GM19023 (cell line): ENCODE measurements around the gene MICALL2.
"Not testable (repeated sequence)": the region's sequence is repeated elsewhere in the genome, so short reads cannot be mapped to it uniquely, and the experiment has no call there.

Experiments
- ATAC-seq: cut with Tn5 transposase; IDR thresholded peaks from one replicate; pipeline ENCODE4 v1.9.1; 2021; ENCODE audit warnings: mild to moderate bottlenecking, moderate library complexity; ENCODE audit not compliant: unreplicated experiment

Gene MICALL2

DNA sequence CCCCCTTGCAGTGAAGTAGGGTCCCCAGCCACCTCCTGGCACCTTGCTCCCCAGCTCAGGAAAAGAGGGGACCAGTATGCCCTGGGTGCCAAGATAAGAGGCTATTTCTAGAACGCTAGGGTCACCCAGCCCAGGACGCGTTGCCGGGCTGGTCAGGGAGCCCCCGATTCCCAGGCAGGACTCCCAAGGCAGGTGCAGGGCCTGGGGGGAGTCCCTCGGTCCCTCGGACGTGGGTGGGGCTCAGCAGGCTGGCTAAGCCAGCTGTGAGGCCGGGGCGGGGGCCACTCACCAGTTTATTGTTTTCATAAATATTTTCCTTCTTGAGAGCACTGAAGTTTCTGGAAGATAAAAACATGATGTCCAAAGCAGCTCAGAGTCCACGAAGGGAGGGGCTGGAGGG is 9.3 kb downstream of the MICALL2 start:
- no peak for ATAC-seq

DNA sequence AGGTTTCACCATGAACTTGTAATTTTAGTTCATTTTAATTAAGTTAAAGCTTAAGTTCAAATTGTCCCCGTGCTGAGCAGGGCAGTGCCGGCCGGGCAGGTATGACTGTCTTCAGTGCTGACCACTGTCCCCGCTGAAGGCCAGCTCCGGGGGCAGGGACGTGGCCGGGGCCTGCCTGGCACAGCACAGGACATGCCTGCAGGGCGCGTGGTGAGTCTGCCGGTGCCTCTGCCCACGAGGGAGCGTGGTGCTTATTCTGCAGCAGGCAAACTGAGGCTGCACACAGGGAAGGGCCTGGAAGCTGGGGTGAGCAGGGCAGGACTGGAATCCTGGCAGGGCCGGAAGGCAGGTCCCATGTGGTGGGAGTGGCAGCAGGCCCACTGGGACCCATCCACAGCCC is 9.8 kb downstream of the MICALL2 start:
- no peak for ATAC-seq

DNA sequence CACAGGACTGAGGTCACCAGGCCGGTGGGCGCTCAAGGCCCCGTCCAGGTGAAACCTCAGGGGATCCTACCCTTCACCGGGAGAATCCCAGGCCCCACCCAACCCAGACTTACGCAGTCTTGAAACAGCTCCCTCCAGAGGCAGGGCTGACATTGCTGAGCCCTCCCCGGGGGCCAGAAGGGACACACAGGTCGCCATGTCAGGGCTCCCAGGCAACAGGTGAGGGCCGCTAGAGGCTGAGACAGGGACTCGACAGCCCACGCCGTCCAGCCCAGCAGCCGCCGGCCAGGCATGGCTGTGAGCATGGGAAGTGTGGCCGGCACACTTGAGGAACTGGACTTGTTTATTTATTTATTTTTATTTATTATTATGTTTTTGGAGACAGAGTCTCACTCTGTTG is 10.3 kb downstream of the MICALL2 start:
- no peak for ATAC-seq

DNA sequence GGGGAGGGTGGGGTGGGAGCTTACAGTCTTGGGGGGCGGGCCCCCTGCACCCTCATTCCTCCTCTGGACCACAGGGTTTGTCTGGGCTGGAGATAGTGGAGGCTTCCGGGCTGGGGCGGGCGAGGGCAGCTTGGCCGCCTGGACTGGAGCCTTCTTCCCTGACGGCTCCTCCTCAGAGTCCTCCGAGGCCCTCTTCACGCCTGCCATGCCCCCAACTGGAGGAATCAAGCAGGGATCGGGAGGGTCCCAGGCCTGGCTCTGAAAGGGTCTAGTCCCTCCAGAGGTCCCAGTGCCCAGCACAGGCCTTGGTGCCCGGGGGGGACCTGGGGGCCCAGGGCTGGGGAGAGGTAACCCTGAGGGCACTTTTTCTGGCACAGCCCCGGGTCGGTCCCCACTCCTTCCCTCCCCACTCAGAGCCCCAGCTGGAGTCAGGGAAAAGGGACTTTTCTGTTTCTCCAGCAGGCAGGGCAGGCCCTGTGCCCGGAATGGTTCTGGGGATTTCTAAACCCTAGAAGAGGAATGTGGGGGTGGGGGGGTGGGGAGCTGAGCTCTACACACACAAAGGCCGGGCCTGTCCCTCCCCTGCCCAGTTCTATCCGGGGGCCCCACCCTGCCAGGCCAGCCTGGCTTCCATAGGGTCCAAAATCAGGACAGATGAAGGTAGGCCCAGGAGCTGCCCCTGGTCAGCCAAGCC is 11.6 kb downstream of the MICALL2 start:
- ATAC-seq = no peak

DNA sequence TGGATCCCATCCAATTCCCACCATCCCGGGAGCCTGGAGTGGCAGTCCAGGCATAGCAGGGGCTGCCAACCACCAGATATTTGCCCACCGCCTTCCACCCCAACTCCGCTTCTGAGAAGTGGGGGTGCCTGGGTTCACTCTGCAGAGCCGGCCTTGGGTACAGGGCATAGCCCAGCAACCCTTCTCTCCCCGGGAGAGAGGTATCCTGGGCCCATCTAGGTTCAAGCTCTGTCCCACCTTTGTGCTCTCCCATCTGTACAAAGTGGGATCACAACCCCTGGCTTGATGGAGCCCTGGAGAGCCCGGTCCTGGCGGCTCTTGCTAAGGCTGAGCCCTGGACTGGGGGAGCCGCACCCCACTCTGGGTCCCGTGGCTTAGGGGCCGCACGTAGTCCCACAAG is 12.2 kb downstream of the MICALL2 start:
- ATAC-seq = no peak

DNA sequence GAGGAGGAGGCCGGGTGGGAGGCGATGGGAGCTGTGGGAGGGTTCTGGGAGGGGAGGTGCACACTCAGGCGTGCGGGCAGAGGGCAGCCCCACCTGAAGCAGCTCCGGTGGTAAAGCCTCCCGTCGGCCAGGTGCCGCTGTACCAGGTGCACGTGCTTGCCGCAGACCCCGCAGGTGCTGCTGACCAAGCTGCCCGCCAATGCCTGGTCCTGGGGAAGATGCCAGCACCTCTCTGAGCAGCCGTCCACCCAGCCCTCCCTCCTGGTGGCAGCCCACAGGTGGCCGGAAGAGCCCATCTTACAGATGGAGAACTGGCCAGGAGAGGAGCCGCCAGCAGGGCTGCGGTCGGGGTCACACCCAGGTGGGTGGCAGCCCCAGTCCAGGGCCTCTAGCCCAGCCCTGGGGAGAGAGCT is 12.6 kb downstream of the MICALL2 start:
- ATAC-seq = no peak

DNA sequence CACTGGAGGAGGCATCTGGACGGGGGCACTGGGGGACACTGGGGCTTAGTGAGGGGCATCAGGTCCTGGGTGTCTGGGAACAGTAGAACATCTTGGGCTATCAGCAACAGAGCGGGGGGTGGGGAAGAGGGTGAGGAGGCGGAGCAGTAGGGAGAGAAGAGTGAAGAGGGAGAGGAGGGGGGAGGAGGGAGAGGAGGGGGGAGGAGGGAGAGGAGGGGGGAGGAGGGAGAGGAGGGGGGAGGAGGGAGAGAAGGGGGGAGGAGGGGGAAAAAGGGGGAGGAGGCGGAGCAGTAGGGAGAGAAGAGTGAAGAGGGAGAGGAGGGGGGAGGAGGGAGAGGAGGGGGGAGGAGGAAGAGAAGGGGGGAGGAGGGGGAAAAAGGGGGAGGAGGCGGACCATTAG is 13.2 kb downstream of the MICALL2 start:
- not testable (repeated sequence) for ATAC-seq

DNA sequence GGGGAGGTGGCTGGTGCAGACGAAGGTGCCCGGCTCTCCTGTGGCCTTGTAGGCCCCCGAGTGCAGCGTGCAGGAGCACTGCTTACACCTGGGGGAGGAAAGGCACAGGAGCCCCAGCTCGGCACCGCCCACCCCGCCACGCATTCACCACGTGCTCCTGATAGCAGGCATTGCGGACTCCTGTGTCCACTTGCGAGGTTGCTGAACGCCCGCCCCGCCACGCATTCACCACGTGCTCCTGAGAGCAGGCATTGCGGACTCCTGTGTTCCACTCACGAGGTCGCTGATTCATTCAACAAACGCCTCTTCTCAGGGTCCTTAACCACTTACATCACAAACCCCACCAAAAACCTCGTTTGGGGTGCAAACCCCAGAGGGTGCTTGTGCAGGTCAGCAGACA is 13.9 kb downstream of the MICALL2 start:
- ATAC-seq = no peak

DNA sequence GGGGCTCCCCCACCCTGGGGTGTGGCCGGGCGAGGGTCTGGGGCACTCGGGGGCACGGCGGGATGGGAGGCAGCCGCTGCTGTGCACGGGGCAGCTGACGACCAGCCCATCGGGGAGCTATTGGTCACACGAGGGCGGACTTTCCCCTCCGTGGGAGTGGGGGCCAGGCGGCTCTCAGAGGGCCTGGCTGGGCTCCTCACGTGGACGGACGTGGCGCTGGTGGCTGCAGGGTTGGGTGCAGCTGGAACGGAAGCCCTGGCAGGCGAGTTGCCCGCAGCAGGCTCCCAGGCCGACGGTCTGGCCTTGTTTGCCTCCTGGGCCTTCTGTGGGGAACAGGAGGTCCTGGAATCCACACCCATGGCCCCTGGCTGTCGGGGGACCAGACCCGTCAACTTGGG is 14.3 kb downstream of the MICALL2 start:
- no peak for ATAC-seq

DNA sequence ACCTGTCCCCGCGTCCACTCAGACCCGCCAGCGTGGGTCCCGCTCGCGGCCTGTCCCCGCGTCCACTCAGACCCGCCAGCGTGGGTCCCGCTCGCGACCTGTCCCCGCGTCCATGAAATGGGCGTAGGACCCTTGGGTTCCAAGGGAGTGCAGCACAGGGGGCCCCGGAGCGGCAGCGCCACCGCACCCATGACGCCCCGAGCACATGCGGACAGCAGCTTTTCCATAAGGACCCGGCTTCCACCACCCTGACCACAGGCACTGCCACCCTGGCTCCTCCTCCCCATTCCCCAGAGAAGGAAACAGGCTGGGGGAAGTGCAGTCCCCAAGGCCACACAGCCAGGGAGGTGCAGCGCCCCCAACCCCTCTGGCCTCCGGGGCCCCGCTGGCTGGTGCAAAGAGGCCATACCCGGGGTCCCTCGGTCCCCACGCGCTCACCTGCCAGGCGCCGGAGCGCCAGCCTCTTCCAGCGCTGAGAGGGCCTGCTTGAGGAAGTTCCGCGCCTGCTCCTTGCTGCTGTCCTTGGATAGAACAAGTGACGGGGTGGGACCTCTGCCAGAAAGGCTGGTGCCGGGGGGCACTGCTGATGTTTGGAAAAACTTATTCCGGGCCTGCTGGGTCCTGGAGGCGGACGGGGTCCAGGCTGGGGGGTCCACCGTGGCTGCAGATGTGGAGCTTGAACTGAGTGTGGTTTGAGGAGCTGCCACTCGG is 14.9 kb downstream of the MICALL2 start:
- no peak for ATAC-seq

DNA sequence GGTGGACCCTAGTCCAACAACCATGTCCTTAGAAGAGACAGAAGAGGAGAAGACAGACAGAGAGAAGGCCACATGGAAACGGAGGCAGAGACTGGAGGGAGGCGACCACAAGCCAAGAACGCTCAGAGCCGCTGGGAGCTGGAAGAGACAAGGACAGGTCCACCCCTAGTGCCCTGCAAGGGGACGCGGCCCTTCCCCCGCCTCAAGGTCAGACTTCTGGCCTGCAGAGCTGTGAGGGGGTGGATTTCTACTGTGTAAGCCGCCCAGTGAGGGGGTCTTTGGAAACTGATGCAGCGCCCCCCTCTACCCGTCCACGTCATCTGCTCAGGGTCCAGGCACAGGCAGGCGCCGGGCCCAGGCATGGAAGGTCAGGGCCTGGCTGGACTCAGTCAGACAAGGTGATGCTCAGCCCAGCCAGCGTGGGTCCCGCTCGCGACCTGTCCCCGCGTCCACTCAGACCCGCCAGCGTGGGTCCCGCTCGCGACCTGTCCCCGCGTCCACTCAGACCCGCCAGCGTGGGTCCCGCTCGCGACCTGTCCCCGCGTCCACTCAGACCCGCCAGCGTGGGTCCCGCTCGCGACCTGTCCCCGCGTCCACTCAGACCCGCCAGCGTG is 15.6 kb downstream of the MICALL2 start:
- ATAC-seq = not testable (repeated sequence)

DNA sequence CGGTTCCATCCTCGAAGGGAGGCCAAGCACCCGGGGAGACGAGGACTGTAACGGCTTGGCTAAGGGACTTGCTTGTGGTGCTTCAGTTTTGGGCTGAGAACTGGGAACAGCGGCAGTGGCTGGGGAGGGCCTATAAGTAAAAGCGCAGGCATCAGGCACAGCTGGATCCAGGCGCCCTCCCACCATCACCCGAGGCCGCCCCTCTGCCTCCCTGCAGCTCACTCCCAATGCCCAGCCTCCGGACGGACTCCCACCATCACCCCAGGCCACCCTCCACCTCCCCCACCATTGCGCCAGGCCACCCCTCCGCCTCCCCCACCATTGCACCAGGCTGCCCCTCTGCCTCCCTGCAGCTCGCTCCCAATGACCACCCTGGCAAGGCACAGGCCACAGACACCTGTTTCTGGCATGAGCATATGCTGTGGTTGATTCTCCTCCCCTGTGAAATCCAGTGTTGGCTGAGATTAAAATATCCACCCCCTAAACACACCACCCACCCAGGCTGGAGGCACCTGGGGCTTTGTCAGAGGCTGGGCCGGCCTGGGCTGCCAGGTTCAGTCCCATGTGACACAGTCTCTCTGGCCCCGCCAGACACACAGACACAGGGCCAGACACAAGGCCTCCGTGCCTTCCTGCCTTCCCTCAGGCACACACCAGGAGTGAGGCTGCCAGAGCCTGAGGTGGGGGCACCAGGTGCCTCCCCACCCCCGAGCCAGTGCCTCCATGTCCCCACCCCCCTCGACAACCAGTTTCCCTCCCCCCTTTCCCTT is 16.7 kb downstream of the MICALL2 start:
- ATAC-seq = no peak

DNA sequence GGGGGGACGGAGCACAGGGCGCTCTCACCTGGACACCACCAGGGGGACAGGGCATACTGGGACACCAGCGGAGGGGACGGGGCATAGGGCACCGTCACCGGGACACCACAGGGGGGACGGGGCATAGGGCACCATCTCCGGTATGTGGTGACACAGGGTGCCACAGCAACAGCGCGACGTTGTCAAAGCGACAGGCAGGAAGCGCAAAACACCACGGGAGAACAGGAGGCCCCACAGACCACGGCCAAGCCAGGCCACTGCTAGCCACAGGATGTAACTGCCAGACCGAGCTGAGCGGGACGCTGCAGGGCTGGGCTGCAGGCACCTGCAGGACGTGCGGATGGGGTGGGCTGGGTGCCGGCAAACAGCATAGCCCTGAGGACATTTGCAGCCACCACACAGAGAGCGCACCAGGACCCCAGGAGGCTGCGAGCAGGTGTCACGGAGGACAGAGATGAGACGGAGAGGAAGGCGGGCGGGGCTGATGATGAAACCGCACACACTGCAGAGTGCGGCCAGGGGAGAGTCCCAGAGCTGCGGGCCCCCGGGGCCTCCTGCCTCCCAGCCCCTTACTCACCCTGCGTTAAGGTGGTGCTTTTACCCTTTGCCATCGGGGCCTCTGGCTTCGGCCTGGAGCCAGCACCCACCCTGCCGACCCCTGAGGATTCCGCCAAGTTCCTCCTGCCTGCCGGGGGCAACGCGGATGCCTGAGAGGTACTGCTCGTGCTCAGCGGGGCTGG is 17.5 kb downstream of the MICALL2 start:
- ATAC-seq = no peak

DNA sequence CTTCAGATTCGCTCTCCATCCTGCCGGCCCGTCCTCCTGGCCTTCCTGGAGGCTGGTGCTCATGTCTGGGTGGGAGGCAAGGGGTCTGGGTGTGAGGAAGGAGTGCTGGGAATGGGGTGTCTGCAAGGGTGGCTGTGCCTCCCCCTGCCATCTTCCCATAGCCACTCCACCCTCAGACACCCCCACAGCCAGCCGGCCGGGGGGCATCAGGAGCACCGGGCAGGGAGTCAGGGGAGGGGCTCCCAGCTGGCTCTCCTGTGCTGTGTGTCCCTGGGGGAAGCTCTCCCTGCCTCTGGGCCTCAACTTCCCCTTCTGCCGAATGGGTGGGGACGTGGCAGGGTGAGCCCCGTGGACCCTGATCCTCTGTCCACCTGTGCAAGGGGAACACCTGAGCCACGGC is 18.6 kb downstream of the MICALL2 start:
- ATAC-seq = no peak

DNA sequence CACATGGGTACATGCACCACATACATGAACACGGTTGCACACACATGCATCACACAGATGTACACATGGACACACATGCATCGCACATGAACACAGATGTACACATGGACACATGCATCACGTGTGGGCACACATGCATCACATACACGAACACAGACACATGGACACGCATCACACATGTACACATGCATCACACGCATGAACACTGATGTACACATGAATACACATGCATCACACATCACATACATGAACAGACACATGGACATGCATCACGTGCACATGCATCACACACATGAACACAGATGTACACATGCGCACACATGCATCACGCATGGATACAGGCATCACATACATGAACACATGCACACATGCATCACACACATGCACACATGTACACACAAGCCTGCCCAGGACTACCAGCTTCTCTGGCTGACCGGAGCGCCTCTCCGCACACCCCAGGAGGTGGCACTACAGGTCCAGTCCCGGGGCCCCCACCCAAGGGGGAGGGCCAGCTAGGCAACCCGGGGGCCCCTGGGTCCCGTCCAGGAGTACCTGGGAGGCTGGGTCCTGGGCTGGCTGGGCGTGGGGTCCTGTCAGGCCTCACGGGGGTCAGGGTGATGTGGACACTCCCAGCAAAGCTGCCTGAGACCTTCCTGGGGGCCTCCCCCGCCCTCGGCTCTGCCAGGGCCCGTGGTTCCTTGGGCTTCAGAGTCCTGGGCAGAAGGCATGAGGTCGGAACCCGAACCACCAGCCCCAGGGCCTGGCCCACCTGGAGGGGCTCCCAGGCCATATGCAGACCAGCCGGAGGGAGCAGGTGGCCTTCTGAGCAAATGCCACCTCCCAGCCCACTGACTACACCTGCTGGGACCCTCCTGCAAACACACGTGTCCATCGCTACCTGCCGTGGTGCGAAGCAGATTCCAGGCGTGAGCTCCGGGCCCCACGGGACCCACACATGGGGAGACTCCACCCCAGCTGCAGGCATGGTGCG is 19.6 kb downstream of the MICALL2 start:
- no peak for ATAC-seq

DNA sequence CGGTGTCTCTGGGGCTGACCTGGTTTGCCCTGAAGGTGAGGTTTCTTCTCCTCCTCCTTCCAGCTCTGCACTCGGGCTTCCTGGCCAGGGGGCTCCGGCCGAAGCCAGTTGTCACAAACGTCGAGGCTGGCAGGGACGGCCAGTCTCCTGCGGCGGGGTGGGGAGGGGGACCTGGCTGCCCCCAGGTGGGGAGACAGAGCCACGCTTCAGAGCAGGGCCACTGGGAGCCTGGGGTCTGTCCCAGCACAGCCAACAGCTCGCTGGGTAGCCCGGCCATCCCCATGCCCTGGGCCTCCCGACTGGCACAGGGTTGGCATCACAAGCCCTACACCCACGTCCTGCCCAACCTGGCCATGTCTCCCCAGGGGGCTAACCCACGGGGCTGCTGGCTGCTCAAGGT is 20.4 kb downstream of the MICALL2 start:
- ATAC-seq = no peak

DNA sequence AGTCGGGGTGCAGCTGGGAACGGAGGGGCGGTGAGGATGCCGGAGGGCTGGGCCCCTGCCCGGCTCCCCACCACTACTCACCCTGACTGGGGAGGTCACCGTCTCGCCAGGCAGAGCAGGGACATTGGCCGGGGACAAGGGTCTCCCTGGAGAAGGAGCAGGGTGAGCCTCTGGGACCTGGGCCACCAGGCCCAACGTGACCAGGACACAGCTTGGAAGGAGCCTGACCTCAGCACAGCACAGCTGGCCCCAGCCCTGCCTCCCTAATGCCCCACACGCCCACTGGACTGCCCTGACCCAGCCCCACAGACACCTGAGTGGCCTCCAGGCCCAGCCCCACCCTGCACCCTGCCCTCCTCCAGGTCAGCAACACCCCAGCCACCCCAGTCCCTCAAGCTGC is 21.1 kb downstream of the MICALL2 start:
- no peak for ATAC-seq

DNA sequence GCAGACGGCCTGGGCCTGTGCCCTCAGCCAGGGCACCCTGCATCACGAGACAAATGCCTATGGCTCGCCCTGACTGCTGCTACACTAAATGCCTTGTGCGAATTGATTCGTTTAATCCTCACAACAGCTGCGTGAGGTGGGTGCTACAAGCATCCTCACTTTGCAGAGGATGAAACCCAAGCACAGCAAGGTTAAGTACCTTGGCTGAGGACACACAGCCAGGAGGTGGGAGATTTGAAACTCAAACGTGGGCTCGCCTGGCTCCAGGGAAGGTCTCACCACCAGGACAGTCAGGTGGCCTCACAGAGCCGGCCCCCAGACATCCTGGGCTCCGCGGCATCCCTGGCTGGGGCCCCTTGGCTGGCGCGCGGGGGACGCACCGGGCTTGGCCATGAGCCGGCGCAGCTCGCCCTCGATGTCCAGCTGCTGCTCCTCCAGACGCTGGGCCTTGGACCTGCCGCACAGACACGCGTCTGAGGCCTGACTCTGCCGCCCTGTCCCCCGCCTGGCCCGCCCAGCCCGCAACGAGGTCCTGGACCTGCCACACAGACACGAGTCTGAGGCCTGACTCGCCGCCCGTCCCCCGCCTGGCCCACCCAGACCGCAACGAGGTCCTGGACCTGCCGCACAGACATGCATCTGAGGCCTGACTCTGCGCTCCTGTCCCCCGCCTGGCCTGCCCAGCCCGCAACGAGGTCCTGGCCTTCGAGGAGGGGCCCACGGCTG is 22.0 kb downstream of the MICALL2 start:
- no peak for ATAC-seq

DNA sequence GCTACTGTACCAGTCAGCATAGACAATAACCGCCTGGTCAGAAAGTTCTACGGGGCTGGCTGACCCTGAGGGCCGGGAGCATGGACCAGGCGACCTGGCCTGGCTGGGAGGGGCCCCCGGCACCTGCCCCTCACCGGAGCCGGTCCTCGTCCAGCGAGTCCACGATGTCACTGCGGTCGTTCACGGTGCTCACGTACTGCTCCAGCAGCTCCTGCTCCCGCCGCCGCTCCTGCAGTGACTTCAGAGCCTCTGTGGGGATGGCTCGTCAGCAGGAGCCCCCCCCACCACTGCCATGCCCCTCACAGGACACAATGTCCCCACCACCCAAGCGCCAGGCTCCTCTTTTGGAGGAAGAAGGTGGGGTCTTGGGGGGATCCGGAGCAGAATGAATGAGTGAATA is 22.7 kb downstream of the MICALL2 start:
- no peak for ATAC-seq
